Camera-type eye (tissue), 1 donor: ENCODE data around the gene BICRAL. TPM values are rescaled to one million over a fixed set of nuclear protein-coding genes. Genes with fewer than 3 reads are reported as not detected.

Source experiments
- total RNA-seq: library from RNA; depleted of rRNA; stranded (reverse); fragments of >200 nt; gene quantifications from one replicate; pipeline ENCODE4 v1.2.3, GENCODE V29; 2014

Gene BICRAL
- total RNA-seq = 32.9 TPM

GRCh38 chr6:42781796-42782688 lies at the start of gene BICRAL:
TSS of gene BICRAL (plus strand) at chr6:42782052. CDS start at chr6:42822023, 39,971 bp downstream.

GRCh38 chr6:42745640-42746462 lies 36.0 kb upstream of the BICRAL start, which contains the start of gene TBCC:
TSS of gene TBCC (minus strand) at chr6:42746103. CDS start at chr6:42746073, 30 bp downstream.

GRCh38 chr6:42879372-42880239 lies 97.8 kb downstream of the BICRAL start, which contains the start of gene RPL7L1:
TSS of gene RPL7L1 (plus strand) at chr6:42879616. CDS start at chr6:42879911, 295 bp downstream.

GRCh38 chr6:42915732-42916131 lies 133.9 kb downstream of the BICRAL start, which contains the start of gene PTCRA:
TSS of gene PTCRA (plus strand) at chr6:42916053. CDS start at chr6:42916070, 17 bp downstream.

Other genes starting within 250 kb of the BICRAL start
- 48.9 TPM for gene UBR2, start 218.0 kb upstream of the BICRAL start, total RNA-seq
- 147 TPM for gene PRPH2, start 59.5 kb upstream of the BICRAL start, total RNA-seq
- 65.2 TPM for gene TBCC, start 35.9 kb upstream of the BICRAL start, total RNA-seq
- 115 TPM for gene RPL7L1, start 97.6 kb downstream of the BICRAL start, total RNA-seq
- not detected for gene PTCRA, start 134.0 kb downstream of the BICRAL start, total RNA-seq
- gene CNPY3, start 147.4 kb downstream of the BICRAL start, total RNA-seq = 39.6 TPM
- not detected for gene GNMT, start 178.7 kb downstream of the BICRAL start, total RNA-seq
- gene PEX6, start 197.1 kb downstream of the BICRAL start, total RNA-seq = 29.6 TPM
- gene PPP2R5D, start 202.5 kb downstream of the BICRAL start, total RNA-seq = 31.1 TPM
- 37.6 TPM for gene MEA1, start 231.9 kb downstream of the BICRAL start, total RNA-seq
- 128 TPM for gene KLHDC3, start 232.2 kb downstream of the BICRAL start, total RNA-seq
- 44.5 TPM for gene RRP36, start 239.6 kb downstream of the BICRAL start, total RNA-seq